K562 (cell line): ENCODE data around the gene SAPCD1. TPM values are rescaled to one million over a fixed set of nuclear protein-coding genes. Genes with fewer than 3 reads are reported as not detected.

Source experiments
- ATAC-seq: fragments of 200-7000 bp; cut with Tn5 transposase; 3 replicates; pipeline ENCODE4 v1.9.1; 2020; ENCODE audit warnings: moderate library complexity
- BruUV-seq: library from RNA; stranded (reverse); fragments of 400-500 nt; replicated peaks from 2 replicates; lab custom pipeline; 2021; lab: Mats Ljungman, UMichigan
- CTCF ChIA-PET: fragments of 300-600 bp; formaldehyde crosslinking; extraction: SDS; loops from one replicate; lab custom pipeline; 2021; ENCODE audit warnings: low intra/inter-chr PET ratio; lab: Yijun Ruan, JAX
- POLR2A ChIA-PET: fragments of 300-600, 350-650 bp; sonication (Branson Sonifier 250); formaldehyde crosslinking; extraction: SDS; loops from one replicate; lab custom pipeline; 2021; ENCODE audit warnings: antibody characterized with exemption, inconsistent platforms; lab: Yijun Ruan, JAX
- DNase-seq, 4 experiments: peaks; one replicate each; pipeline versions ENCODE4 v3.0.0 to v3.0.0-alpha.2; 2011 to 2018; ENCODE audit warnings: low spot score in 3 of 4, mixed read lengths in 3 of 4; ENCODE audit errors: extremely low read depth in 1 of 4
- FAIRE-seq: peaks from 2 replicates; lab custom pipeline; 2011; peaks lifted over from hg19 to GRCh38; lab: Jason Lieb, UNC
- H2AFZ ChIP-seq: 2 replicates; pipeline ENCODE4 v1.6.0; 2011; ENCODE audit warnings: low read depth, low read length, control low read depth, inconsistent platforms
- H3K27ac ChIP-seq: fragments of 200-600 bp; 3 replicates; pipeline ENCODE4 v1.8.0; 2011; ENCODE audit warnings: low read depth, mild to moderate bottlenecking, control low read depth, inconsistent platforms, low read length, moderate library complexity, mixed read lengths; ENCODE audit errors: extremely low read depth
- H3K27me3 ChIP-seq, 2 experiments: fragments of 300-600 bp in 1 of 2; 2 replicates in 1 of 2; 3 replicates in 1 of 2; pipeline versions ENCODE4 v1.6.0 to v1.8.0; 2011; ENCODE audit warnings: inconsistent platforms in 2 of 2, low read length in 2 of 2, mild to moderate bottlenecking in 1 of 2, mixed read lengths in 1 of 2, moderate library complexity in 1 of 2; ENCODE audit not compliant: control insufficient read depth in 2 of 2, insufficient read depth in 2 of 2
- H3K36me3 ChIP-seq: fragments of 300-600 bp; 3 replicates; pipeline ENCODE4 v1.8.0; 2011; ENCODE audit warnings: mild to moderate bottlenecking, low read length, inconsistent platforms; ENCODE audit not compliant: control insufficient read depth, insufficient read depth
- H3K4me1 ChIP-seq, 2 experiments: fragments of 200-600 bp in 1 of 2; replicated peaks in 1 of 2; 2 replicates in 1 of 2; 3 replicates in 1 of 2; pipeline versions ENCODE4 v1.5.1 to v1.8.0; 2011; ENCODE audit warnings: inconsistent platforms in 2 of 2, low read length in 2 of 2, mild to moderate bottlenecking in 1 of 2, mixed read lengths in 1 of 2, moderate library complexity in 1 of 2; ENCODE audit not compliant: control insufficient read depth in 2 of 2, insufficient read depth in 2 of 2
- H3K4me2 ChIP-seq: 2 replicates; pipeline ENCODE4 v1.6.1; 2011; ENCODE audit warnings: low read length, control low read depth, inconsistent platforms, mixed read lengths; ENCODE audit not compliant: insufficient read depth
- H3K4me3 ChIP-seq: fragments of 200-600 bp; sonication (generic), shearing (Covaris generic); 2 replicates; pipeline ENCODE4 v1.5.1; 2016; ENCODE audit warnings: control low read depth, inconsistent platforms
- H3K79me2 ChIP-seq: fragments of 200-600 bp; 3 replicates; pipeline ENCODE4 v1.8.0; 2011; ENCODE audit warnings: low read length, inconsistent platforms; ENCODE audit not compliant: control insufficient read depth, insufficient read depth
- H3K9ac ChIP-seq, 2 experiments: 2 replicates each; pipeline versions ENCODE4 v1.6.0 to v1.6.1; 2011; ENCODE audit warnings: low read depth in 2 of 2, low read length in 2 of 2, control low read depth in 1 of 2, inconsistent platforms in 1 of 2, mild to moderate bottlenecking in 1 of 2, mixed read lengths in 1 of 2; ENCODE audit not compliant: insufficient read depth in 1 of 2
- H3K9me1 ChIP-seq: one replicate; pipeline ENCODE4 v1.6.0; 2011; ENCODE audit warnings: inconsistent platforms, mild to moderate bottlenecking, low read length, moderate library complexity; ENCODE audit not compliant: control insufficient read depth, insufficient read depth
- H3K9me3 ChIP-seq: replicated peaks from 2 replicates; pipeline ENCODE4 v1.5.1; 2011; ENCODE audit warnings: low read depth, low read length, inconsistent platforms; ENCODE audit not compliant: control insufficient read depth, insufficient read depth
- H4K20me1 ChIP-seq: replicated peaks from 2 replicates; pipeline ENCODE4 v1.6.1; 2011; ENCODE audit warnings: low read length, inconsistent platforms, mixed read lengths; ENCODE audit not compliant: control insufficient read depth, insufficient read depth
- EHMT2 ChIP-seq: fragments of 450-650 bp; IDR thresholded peaks from 2 replicates; pipeline ENCODE4 v1.6.1; 2018; ENCODE audit warnings: antibody characterized with exemption
- ELF2 ChIP-seq: fragments of 250-450 bp; sonication (Bioruptor Pico); IDR thresholded peaks from 2 replicates; pipeline ENCODE4 v1.5.0; 2021; ENCODE audit warnings: mild to moderate bottlenecking
- FOXP4 ChIP-seq: sonication (generic); formaldehyde crosslinking; IDR thresholded peaks from 2 replicates; pipeline ENCODE4 v1.8.0; 2022; ENCODE audit warnings: mild to moderate bottlenecking, missing genetic modification reagents, borderline replicate concordance
- HNRNPLL ChIP-seq: fragments of 200-400 bp; formaldehyde crosslinking; IDR thresholded peaks from 2 replicates; pipeline ENCODE4 v1.6.1; 2017; ENCODE audit warnings: low read length, low read depth, mild to moderate bottlenecking; ENCODE audit not compliant: poor library complexity, severe bottlenecking
- MED1 ChIP-seq: sonication (generic); formaldehyde crosslinking; IDR thresholded peaks from 2 replicates; pipeline ENCODE4 v1.8.1; 2023; ENCODE audit warnings: missing genetic modification reagents, borderline replicate concordance
- MNT ChIP-seq, 2 experiments: fragments of 450-650 bp; conservative IDR thresholded peaks; 2 replicates each; pipeline ENCODE4 v1.6.1; 2017; ENCODE audit warnings: mild to moderate bottlenecking in 2 of 2, moderate library complexity in 2 of 2
- MXD1 ChIP-seq: fragments of 250-450 bp; sonication (Bioruptor Pico); IDR thresholded peaks from 2 replicates; pipeline ENCODE4 v1.8.0; 2021; ENCODE audit warnings: borderline replicate concordance, mild to moderate bottlenecking, moderate library complexity; ENCODE audit not compliant: poor library complexity, severe bottlenecking
- SNRNP70 ChIP-seq: fragments of 200-400 bp; formaldehyde crosslinking; optimal IDR thresholded peaks from 2 replicates; pipeline ENCODE3; 2017; ENCODE audit warnings: low read depth, low read length
- TRIM28 ChIP-seq: fragments of 450-650 bp; IDR thresholded peaks from 2 replicates; pipeline ENCODE4 v1.6.1; 2017
- ZNF263 ChIP-seq: sonication (generic); formaldehyde crosslinking; IDR thresholded peaks from 2 replicates; pipeline ENCODE4 v1.8.0; 2022; ENCODE audit warnings: mild to moderate bottlenecking, missing genetic modification reagents, borderline replicate concordance
- WGBS: fragments of 100-300 bp; shearing (Covaris generic); methylation state at CpG from one replicate; pipeline ENCODE4 v1.1.6; 2016; ENCODE audit warnings: low coverage, mixed read lengths; ENCODE audit not compliant: insufficient coverage; ENCODE audit errors: missing lambda C conversion rate; 5-methylcytosine and 5-hydroxymethylcytosine counted together
- in situ Hi-C: fragments of 300-500 bp; cut with MboI; formaldehyde crosslinking; loops from 4 replicates; pipeline ENCODE4 v1.15.0; 2018; ENCODE audit warnings: inconsistent platforms, mixed read lengths
- intact Hi-C: fragments of 100-400 bp; cut with micrococcal nuclease; formaldehyde crosslinking; loops from 2 replicates; pipeline ENCODE4 v1.14.2; 2022
- polyA plus RNA-seq, 8 experiments: library from polyadenylated mRNA; depleted of rRNA in 4 of 8; stranded (reverse) in 5 of 8; unstranded in 3 of 8; fragments of >200 nt; fragmentation: Nextera tagmentation in 2 of 8; fragmentation: Illumina TruSeq in 1 of 8; extraction: Ambion mirVana in 2 of 8; extraction: Trizol in 1 of 8; gene quantifications; 2 replicates each; pipeline versions ENCODE4 v1.2.1 to v1.2.3, GENCODE V29; 2011 to 2014; ENCODE audit warnings: inconsistent platforms in 1 of 8, missing spikeins in 1 of 8
- total RNA-seq, 7 experiments: library from RNA; depleted of rRNA in 6 of 7; stranded (reverse); fragments of >200 nt in 6 of 7; fragmentation: Illumina TruSeq in 2 of 7; extraction: Trizol in 2 of 7; gene quantifications; 2 replicates each; pipeline versions ENCODE4 v1.2.1 to v1.2.3, GENCODE V29; 2011 to 2021; ENCODE audit warnings: low replicate concordance in 1 of 7
- TF ChIP-seq, protein P1 (sequence below): fragments of 450-650 bp; IDR thresholded peaks from 2 replicates; pipeline ENCODE4 v1.6.1; 2016; ENCODE audit warnings: mild to moderate bottlenecking

SAPCD1 gene
- total and polyA plus RNA-seq, 9 of the 15 experiments (the other 6 are each of a cell fraction or from before 2014, with no cell fraction given): 2.6 to 30.2 (median 7.4) TPM

DNA sequence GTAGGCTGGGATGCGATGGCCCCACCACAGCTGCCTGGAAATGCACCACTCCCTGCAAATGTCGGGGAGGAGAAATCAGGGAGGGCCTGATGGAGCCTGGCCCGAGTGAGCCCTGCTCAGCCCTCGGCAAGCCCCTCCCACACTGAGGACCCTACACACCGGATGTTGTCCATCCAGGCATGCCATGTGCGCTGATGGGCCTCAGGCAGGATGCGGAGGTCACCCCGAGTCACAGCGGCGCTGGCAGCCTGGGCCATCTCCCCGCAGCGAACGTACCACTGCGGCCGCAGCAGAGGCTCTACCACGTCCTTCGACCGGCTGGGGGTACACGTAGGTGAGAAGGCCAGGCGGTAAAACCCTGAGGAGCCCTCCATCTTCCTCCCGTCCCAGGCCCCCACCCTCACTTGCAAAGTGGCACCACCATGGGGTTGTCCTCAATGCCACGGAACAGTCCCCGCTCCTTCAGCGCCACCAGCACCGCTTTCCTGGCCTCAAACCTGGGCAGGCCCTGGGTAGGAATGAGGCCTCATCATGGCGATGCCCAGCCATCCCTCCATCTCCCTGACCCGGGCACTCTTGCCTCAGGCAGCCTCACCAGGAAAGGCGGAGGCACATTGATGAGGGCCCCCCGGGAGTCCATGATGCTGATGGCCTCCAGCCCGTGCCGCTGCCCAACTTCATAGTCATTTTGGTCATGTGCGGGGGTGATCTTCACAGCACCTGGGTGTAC lies 19.8 kb downstream of the SAPCD1 start (continued):
- TF ChIP-seq FOXP4 (CRISPR knock-in tag): peak; percentile 57; the same call in 1 of the 2 replicates
- TF ChIP-seq ZNF263 (CRISPR knock-in tag): no peak
- TF ChIP-seq HNRNPLL: no peak

DNA sequence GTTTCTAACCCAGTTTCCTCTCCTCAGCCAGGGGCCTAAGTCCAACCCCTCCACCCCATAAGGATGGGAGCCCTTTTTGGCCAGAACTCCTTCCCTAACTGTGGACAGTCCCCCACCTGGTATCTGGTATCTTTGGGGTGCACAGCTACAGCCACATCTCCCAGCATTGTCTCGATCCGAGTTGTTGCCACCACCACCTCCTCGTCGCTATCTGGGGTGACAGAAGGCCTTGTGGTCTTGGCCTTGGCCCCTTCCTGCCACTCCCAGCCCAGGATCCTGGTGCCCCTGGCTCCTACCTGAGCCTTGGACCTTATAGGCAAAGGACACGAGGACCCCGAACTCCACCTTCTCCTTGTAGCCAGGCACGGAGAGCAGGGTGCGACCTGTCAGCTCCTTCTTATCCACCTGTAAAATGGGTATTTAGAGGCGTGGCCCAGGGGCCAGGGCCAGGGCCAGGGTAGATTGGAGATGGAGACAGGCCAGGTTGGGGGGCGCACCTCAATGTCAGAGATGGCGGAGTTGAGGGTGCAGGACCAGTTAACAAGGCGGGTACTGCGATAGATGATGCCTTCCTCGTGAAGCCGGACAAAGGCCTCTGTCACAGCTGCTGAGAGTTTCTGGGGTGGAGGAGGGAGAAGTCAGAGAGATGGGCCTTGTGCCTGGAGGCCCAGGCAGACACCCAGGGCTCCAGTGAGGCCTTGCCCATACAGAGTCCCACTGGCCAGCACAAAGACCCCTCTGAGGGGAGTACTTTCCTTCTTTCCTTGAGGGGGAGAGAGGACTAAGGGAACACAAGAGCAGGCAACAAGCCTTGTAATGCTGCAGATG lies 21.9 kb downstream of the SAPCD1 start:
- Histone ChIP-seq H3K4me1 (peaks cover 0 to 30% of the 10 kb centered on the region in 2 experiments; a peak in 1 of 5 replicates), H4K20me1 (no peaks in the 10 kb centered on the region), H3K79me2 (peaks cover 4% of the 10 kb centered on the region), H3K9me1 (no peaks in the 10 kb centered on the region), H2AFZ (no peak overlapping the region), H3K27me3 (no peaks in the 10 kb centered on the region), H3K9ac (peak overlapping the region in 1 of 2 experiments; percentile 70; a peak in 2 of 4 replicates), H3K4me3 (no peak overlapping the region), H3K4me2 (no peak overlapping the region), H3K9me3 (no peaks in the 10 kb centered on the region), H3K36me3 (peaks cover 94% of the 10 kb centered on the region), H3K27ac (no peak overlapping the region)
- ATAC-seq (no peak), FAIRE-seq (no peak), DNase-seq (no peak)
- ChIA-PET CTCF (no interaction called here), POLR2A (interaction anchor here (0.6 to 2.4 kb wide), 12 partner anchors 10 to 94 kb away, joined by 3 to 10 read pairs (median 4); partner anchors contain the start of genes HSPA1A, HSPA1B, HSPA1L and LSM2)
- in situ Hi-C loops (no loop called here), intact Hi-C loops (no loop called here)
- WGBS: 90% methylated on average over 15 of the region's 15 CpGs
- BruUV-seq: no TSS peak
- TF ChIP-seq, protein P1, sequence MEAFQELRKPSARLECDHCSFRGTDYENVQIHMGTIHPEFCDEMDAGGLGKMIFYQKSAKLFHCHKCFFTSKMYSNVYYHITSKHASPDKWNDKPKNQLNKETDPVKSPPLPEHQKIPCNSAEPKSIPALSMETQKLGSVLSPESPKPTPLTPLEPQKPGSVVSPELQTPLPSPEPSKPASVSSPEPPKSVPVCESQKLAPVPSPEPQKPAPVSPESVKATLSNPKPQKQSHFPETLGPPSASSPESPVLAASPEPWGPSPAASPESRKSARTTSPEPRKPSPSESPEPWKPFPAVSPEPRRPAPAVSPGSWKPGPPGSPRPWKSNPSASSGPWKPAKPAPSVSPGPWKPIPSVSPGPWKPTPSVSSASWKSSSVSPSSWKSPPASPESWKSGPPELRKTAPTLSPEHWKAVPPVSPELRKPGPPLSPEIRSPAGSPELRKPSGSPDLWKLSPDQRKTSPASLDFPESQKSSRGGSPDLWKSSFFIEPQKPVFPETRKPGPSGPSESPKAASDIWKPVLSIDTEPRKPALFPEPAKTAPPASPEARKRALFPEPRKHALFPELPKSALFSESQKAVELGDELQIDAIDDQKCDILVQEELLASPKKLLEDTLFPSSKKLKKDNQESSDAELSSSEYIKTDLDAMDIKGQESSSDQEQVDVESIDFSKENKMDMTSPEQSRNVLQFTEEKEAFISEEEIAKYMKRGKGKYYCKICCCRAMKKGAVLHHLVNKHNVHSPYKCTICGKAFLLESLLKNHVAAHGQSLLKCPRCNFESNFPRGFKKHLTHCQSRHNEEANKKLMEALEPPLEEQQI: no peak
- no peak for TF ChIP-seq ELF2 (CRISPR knock-in tag)
- TF ChIP-seq MNT (conservative IDR thresholded peaks at IDR 0.05): no peak
- TF ChIP-seq SNRNP70: peak; percentile 71
- TF ChIP-seq MXD1 (CRISPR knock-in tag): no peak
- 0 out of 2 replicates have a peak, but pooled peaks have one; percentile 16 for TF ChIP-seq MED1 (CRISPR knock-in tag)
- TF ChIP-seq TRIM28: no peak
- no peak for TF ChIP-seq EHMT2
